DND-41 (cell line): Measurements from ENCODE around the gene ATXN7L1.
"Not testable (repeated sequence)": the region's sequence is repeated elsewhere in the genome, so short reads cannot be mapped to it uniquely, and the experiment has no call there.

ENCODE experiments used
- CTCF ChIP-seq: IDR thresholded peaks from 2 replicates; pipeline ENCODE4 v1.5.1; 2012; ENCODE audit warnings: borderline replicate concordance, low read length, moderate library complexity, mild to moderate bottlenecking; ENCODE audit not compliant: poor library complexity, severe bottlenecking; ENCODE audit errors: extremely low read depth
- EZH2 ChIP-seq: IDR thresholded peaks from 3 replicates; pipeline ENCODE4 v1.6.1; 2012; ENCODE audit warnings: borderline replicate concordance, low read depth, mild to moderate bottlenecking, moderate library complexity, low read length, inconsistent platforms; ENCODE audit not compliant: severe bottlenecking

GRCh38 chr7:105710720-105711119 is 165.7 kb downstream of the ATXN7L1 start:
- not testable (repeated sequence) for TF ChIP-seq EZH2, CTCF
